Stimulated activated CD8-positive, alpha-beta memory T cell treated with anti-CD3 and anti-CD28 coated beads, Interleukin-2, amount 100 ng/mL, for 1 hour (primary cell): ENCODE measurements around the gene VGF.
"Not testable (repeated sequence)": the region's sequence is repeated elsewhere in the genome, so short reads cannot be mapped to it uniquely, and the experiment has no call there.

Experiments used
- DNase-seq, 2 donors: peaks; one replicate each; pipeline ENCODE4 v3.0.0-alpha.2; 2020; ENCODE audit warnings: low read depth in 2 of 2

Gene VGF

DNA sequence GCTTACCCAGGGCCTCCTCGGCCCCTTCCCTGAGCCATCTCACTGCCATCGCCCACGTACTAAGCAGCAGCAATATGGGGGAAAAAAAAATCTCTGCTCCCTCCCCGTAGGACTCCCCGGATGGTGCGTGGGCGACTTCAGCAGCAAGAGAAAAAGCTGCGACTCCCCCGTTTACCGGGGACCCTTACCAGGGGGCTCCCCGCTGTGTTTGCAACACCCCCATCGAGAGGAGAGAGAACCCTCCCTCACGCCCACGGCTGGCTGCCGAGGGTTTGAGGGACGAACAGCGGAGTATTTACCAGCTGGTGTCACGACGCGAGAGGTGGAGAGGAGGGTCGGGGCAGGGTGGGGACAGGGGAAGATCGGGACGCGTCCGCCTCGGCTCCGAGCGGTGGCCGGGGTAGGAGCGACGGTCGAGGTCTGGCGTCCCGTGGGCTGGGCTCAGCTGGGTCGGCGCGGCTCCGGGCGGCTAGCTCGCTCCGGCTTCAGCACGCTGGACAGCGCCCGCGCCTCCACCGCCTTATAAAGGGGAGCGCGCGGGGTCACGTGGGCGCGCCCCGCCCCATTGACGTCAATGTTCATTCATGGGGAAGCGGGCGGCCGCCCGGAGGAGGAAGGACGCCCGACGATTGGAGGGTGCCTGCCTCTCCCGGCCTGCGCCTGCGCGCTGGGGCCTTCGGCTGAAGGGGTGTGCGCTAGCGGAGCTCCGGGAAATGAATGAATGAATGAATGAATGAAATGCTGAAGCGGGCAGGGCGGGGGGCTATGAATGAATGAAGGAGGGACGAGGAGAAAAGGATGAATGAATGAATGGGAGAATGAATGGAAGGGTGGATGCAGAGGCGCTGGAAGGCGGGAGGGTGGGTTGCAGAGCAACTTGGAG is at the start of gene VGF:
Gene VGF (minus strand): TSS at position 495 of the 883 bp plus-strand sequence. CDS start 726 bp downstream, outside the sequence.
- peak; percentile 75 to 86 for DNase-seq

DNA sequence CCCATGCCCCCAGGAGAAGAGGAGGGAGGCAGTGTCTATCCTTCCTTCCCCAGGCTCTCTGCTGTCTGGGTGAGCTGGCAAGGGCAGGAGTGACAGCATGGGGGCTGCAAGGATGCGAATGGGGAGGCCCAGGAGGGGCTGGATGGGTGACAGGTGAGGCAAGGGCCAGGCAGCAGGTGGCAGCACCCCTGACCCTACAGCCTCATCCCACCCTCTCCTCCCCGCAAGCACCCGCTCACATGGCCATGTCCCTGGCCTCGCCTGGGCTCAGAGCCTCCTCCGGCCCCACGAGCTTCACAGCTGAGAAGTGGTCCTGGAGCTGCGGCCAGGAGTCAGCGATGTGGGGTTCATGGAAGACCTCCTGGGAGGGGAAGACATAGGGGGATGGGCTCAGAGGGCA is 46.6 kb upstream of the VGF start:
- DNase-seq, result no peak

DNA sequence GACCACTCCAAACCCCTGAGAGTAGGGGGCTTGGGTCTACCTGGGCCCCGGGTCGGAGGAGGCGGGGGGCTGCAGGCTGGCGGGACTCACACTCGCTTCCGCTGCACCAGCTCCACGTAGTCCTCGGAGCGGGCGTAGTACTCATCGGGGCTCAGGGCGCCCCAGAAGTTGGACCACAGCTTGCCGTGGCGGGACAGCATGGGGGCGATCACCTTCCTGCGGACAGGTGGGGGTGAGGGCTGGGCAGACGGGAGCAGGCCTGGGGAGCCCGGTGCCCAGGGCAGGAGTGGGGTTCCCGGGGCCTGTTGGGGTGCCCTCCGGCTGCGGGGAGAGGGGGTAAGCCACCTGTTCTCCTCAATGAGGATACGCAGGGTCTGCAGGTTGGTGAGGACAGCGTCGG is 46.1 kb upstream of the VGF start:
- no peak for DNase-seq

DNA sequence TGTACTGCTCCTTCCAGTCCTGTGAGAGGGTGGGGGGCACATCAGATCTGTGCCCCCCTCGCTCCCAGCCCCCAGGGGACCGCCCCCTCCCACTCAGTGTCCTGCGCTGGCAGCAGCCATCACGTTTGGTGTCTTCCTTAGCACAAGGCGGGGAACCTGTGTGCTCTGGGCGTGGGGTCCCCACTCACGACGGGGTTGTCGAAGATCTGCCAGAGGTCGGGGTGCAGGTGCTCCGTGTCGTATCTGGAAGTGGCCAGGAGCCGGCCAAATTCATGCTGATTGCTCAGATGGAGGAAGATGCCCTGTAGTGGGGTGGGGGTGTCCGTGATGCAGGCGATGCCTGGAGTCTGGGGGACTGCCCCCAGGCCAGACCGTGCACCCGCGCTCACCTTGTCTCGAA is 44.8 kb upstream of the VGF start:
- DNase-seq, result no peak

DNA sequence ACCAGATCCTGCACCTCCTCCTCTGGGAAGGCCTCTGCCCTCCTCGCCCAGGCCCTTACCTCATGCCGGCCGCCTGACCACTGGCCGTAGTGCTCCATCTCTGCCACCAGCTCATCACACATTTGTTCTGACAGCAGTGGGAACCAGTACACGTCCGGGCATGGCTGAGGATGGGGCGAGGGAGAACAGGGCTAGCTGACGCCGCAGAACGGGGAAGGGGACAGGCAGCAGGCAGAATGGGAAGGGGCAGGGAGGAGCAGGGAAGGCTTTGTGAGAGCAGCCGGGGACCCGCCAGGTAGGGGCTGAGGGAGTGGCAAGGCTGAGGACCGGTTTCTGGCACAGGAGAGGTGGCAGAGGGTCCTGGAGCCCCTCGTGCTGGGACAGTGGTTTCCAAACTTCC is 43.4 kb upstream of the VGF start:
- DNase-seq, result no peak

DNA sequence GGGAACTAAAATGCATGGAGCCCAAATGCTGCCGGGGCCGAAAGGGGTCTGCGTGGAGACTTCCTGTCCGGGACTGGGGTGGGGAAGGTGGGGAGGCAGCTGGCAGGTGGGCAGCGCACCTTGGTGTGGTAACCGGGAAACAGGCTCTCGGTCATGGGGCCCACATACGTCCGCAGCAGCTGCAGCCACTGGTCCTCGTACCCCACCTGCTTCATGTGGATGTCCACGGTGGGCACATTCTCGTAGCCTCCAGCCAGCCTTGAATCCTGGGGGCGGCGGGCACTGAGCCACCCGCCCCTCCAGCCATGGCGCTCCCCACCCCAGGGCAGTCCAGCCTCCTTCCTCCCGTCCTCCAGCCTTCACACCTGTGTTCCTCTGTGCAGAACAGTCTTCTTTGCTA is 42.1 kb upstream of the VGF start:
- no peak for DNase-seq

DNA sequence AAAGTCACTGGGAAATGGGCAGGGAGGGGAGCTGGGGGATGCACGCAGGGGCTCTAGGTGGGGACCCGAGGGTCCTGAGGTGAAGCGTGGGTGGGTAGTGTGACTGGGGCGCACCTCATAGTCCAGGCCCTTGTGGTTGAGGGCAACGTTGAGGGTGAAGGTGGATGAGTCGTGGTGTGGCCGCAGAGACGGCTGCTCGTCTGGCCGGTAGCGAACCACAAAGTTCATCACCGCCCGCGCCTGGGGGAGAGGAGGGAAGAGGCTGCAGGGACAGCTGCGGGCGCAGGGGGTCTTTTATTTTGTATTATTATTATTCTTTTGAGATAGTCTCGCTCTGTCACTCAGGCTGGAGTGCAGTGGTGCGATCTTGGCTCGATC is 41.3 kb upstream of the VGF start:
- no peak for DNase-seq

DNA sequence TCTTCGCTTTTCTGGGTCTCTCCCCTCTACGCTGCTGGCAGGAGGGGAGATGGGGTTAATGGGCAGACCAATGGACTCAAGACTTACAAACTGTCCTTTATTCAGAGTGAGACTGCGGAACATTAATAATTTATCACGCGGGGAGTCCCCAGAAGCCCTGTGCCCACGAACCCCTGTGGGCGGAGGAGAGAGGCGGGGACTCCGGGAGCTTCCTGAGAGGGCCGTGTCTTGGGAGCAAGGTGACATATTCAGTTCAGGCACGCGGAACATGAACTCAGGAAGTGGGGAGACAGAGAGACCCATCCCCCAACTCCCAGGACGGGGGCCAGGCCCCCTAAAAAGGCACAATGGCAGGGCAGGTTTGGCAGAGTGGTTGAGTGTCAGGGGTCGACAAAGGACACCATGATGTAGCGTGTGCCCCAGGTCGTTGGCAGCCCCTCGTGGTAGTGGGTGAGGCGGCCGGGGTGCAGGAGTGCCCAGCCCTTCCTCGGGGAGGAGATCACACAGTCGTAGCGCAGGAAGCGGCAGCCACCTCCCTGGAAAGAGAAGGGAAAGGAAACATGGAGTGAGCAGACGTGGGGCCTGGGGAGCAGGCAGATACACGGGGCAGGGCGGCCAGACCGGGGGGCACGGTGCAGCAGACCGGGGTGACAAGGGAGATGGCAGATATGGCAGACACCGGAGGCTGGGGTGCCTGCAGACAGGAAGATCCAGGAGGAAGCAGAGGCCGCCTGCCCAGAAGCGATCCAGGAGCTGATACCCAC is 40.7 kb upstream of the VGF start:
- DNase-seq, result no peak

DNA sequence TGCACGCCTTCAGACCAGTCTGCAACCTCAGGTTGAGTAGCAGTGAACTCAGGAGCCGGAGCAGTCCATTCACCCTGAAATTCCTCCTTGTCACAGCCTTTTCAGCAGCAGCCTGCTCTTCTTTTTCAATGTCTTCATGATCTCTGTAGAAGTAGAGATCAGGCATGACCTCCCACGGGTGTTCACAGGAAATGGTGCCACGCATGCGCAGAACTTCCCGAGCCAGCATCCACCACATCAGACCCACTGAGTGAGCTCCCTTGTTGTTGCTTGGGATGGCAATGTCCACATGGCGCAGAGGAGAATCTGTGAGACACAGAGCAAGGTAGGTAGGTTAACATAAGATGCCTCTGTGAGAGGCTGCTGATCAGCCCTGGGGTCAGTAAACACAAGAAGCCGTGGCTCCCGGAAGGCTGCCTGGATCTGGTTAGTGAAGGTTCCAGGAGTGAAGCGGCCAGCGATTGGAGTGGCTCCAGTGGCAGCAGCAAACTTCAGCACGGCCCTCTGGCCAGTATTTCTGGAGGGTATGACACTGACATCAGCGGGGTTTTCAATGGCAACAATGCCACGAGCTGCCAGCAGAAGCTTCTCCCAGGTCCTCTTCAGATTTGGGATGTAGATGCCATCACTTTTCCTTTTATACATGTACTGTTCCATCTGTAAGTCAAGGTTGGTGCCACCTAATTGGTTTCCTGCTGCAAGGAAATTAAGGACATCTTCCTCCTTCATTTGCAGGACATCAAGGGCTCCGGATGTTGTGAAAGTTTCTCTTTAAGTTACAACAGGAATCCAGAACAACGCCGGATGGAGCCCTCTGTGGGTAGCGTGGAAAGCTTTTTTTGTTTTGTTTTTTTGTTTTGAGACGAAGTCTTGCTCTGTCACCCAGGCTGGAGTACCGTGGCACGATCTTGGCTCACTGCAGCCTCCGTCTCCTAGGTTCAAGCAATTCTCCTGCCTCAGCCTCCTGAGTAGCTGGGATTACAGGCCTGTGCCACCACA is 38.7 kb upstream of the VGF start:
- not testable (repeated sequence) for DNase-seq

DNA sequence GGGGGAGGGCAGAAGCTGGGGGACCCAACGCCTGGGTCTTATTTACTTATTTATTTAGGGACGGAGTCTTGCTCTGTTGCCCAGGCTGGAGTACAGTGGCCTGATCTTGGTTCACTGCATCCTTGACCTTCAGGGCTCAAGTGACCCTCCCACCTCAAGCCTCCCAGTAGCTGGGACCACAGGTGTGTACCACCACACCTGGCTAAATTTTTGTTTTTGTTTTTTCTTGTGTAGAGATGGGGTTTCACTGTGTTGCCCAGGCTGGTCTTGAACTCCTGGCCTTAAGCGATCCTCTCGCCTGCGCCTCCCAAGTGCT is 37.2 kb upstream of the VGF start:
- no peak for DNase-seq

DNA sequence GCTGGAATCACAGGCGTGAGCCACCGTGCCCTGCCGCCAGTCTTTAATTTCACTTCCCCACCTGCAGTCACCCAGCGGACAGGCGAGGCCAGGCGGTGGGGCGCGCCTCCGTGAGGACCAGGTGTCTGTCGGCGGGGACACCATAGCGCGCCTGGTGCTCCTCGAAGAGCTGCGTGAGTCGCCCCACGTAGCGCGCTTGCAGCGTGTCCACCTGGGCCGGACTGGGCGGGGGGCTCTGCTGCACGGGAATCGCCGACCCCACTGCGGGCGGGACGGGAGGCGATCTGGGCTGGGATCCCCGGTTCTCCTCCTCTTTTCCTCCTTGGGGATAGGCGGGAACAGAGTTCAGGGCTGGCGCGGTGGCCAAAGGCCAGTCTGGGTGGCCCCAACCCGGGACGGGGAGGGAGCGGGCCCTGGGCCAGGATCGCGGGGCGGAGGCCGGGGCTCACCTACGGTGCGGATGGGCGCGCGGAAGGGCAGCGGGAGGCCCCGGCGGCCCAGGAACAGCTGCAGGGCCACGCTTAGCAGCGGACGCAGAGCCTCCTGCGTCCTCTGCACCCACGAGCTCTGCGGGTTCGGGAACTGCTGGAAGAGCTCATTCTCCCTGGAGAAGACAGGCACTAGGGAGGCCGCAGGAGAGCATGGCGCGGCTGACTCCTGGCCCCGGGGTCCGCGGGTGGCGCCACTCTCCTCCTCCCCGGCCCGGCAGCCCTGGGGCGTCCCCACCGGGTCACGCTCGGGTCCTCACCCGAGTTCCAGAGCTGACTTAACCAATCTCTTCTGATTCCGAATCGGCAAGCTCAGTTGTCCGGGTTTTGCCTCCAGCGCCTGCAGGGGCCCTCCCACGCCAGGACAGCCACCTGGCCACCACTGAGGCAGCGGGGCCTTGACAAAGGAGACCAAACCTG is 36.6 kb upstream of the VGF start:
- DNase-seq, result no peak

DNA sequence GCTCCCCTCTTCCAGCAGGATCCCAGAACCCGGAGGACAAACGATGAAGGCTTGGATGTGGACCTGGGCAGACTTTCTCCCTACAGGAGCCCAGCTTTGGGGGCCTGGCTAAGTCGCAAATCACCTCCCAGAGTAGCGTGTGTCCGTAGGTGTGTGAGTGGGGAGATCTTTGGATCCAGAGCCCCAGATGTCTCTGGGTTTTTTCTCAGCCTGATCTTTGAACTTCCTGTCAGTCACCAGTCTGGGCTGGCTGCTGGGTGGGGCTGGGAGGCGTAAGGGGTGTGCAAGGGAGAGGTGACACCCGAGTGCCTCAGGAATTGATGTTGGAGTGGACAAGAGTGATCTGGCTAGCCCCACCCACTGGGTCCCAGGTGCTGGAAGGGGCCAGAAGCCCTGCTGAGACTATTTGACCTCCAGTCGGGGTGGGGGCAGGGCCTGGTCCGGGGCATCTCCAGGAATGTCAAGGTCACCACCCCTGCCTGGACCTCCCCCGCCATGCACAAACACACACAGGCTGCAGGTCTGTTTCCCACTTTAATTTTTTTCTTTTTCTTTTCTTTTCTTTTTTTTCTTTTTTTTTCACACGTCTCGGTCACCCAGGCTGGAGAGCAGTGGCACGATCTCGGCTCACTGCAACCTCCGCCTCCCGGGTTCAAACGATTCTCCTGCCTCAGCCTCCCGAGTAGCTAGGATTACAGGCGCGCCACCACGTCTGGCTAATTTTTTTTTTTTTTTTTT is 35.7 kb upstream of the VGF start, which contains the start of gene MOGAT3:
Gene MOGAT3 (minus strand): TSS at position 175 of the 738 bp plus-strand sequence. CDS start 182 bp downstream, outside the sequence.
- no peak for DNase-seq

DNA sequence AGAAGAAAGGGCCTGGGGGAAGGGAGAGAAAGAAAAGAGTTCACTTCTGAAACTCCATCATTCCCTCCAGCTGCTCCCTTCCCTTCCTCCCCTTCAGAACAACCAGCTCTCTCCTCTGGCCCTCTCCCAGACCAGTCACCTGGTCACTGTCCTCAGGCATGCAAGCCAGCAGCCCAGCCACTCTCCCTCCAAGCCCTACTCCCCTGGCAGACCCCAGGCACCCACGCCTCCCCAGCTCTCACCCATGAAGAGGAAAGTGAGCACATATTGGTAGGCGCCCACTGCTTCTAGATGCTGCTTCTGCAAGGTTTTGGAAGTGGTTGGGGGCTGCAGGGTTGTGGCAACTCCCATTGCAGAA is 35.1 kb upstream of the VGF start:
- DNase-seq, result no peak

DNA sequence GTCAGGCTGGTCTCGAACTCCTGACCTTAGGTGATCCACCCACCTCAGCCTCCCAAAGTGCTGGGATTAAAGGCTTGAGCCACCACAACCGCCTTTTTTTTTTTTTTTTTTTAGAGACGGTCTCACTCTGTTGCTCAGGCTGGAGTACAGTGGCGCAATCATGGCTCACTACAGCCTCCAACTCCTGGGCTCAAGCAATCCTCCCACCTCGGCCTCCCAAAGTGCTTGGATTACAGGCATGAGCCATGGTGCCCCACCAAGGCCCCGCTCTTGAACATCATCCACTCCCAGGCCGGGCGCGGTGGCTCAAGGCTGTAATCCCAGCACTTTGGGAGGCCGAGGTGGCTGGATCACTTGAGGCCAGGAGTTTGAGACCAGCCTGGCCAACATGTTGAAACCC is 34.2 kb upstream of the VGF start:
- not testable (repeated sequence) for DNase-seq

DNA sequence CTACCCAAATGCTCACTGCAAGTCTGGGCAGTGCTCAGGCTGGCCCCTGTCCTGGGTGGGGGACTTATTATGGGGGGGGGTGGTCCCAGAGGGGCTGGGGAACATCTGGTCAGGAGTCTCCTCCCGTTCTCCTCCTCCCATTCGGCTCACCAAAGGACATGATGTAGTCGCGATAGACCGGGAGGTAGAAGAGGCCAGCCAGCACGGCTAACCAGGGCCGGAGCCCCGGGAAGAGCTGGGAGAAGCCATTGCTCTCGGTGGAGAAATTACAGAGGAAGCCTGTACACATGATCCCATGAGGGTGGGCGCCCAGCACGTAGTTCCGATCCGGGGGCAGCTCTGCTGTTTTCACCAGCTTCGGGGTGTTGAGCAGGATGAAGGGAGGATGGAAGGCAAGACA is 33.1 kb upstream of the VGF start:
- DNase-seq, result no peak

DNA sequence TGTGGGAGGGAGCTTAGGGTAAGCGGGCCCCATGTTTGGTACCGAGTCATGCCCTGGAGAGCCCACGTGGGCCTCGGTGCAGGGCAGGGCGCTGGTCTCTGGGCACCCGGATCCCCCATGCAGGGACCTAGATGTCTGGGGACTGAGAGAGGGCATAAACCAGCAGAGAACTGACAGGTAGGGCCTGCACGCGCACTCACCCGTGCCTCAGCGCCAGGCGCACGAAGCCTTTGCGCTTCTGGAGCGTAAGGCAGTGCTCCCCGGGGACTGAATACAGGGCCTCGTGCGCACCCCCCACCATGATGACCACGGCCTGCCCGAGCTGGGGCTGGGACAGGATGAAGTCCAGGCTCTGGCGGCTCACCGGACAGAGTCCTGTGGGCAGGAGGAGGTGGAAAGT is 32.6 kb upstream of the VGF start:
- no peak for DNase-seq

DNA sequence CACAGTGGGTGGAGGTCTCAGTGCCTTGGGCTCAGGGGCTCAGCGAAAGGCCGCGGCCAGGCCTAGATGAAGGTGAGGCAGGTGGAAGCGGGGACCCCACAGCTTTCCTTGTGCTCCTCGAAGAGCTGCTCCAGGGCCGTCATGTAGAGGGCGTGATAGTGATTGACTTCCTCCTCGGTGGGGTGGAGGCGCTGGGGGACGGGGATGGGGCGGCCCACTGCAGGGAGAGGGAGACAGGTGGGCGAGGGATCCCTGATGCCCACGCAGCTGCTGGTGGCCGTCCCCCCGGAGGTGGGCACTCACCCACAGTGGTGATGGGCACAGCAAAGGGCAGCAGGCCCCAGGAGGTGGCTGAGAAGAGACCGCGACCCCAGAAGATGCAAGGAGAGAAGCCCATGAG is 30.5 kb upstream of the VGF start:
- DNase-seq, result no peak

DNA sequence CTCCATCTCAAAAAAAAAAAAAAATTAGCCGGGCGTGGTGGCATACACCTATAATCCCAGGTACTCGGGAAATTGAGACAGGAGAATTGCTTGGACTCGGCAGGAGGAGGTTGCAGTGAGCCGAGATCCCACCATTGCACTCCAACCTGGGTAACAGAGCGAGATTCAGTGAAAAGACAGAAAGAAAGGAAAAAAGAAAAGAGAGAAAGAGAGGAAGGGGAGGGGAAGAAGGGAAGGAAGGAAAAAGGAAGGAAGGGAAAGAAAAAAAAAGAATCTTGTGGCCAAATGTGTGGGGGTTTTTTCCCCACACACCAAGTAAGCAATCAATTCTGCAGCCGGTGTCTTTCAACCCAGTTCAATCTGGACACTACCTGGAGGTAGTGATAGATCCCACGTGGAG is 23.7 kb upstream of the VGF start:
- no peak for DNase-seq

DNA sequence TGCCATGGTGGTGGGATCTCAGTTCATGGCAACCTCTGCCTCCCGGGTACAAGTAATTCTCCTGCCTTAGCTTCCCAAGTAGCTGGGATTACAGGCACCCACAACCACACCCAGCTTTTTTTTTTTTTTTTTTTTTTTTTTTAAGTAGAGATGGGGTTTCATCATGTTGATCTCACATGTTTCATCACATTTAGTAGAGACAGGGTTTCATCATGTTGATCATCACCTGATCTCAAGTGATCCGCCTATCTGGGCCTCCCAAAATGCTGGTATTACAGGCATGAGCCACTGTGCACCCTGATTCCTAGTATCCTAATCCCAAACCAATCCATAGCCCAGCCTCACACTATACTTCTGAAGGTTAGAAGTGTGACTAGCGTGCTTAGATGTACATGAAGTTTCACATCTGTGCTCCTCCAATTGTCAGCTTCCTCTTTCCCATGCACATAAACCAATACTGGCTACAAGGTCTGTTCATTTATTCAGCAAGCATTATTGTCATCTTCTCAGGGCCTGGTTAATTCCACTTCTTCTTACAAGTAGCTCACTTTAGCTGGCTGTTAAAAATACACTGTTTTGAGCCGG is 21.6 kb upstream of the VGF start:
- no peak for DNase-seq

DNA sequence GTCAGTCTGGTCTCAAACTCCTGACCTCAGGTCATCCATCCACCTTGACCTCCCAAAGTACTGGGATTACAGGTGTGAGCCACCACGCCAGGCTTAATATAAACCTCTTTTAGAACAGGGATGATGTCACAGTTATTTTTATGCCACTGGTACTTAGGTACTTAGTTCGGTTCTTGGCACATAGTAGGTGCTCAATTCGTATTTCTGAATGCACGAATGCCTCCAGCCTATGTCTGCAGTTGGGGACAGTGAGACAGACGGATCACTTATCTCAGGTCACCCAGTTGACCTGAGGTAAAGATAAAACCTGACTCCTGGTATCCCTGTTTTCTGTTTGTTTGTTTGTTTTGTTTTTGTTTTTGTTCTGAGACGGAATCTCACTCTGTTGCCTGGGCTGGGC is 20.8 kb upstream of the VGF start:
- no peak for DNase-seq
